ENCODE data around the gene UBA3. TPM values are rescaled to one million over a fixed set of nuclear protein-coding genes. Genes with fewer than 3 reads are reported as not detected.
A peak's percentile ranks its signal among the peaks of the same experiment; 100 is the strongest.

The UBA3 gene
- total RNA-seq, 1 experiment from 2014 or later = 40.5 TPM

DNA sequence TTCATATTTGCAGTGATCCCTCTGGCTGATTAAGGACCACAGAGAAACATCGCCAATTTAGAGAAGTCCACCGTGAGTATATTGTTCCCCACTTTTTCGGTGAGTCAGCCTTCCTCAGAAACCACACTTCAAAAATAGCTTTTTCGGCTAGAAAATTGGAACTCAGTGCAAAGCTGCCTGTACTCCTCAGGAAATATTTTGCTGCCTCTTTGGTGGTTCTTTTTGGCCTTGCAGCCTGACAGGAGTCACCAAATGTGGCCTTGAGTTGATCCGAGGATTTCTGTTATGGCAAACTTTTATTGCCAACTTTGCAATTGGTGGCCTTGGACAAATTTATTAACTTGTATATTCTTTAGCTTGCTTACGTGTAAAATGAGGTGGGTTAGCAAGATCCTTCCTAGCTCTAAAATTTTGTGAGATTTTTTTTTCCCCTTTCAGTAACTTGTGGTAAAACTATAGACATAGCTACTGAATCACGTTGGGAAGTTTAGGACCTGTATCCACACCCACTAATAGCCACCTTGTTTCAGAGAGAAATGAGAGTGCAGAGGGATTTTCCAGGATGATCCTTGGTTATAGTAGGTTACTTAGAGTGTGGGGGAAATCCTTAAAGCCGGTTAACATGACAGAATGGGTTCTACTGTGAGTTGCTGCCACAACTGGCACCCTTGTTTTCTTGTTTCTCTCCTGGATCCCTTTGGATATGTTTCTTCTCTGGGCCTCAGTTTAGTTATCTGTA is 14.5 kb upstream of the UBA3 start:
- Histone ChIP-seq H3K4me1 (ENCODE audit: insufficient read depth, low read length, poor library complexity, severe bottlenecking) (peaks cover 12% of the 10 kb centered on the region), H3K9me3 (ENCODE audit: low read depth, low read length, poor library complexity, severe bottlenecking) (no peaks in the 10 kb centered on the region), H3K36me3 (ENCODE audit: insufficient read depth, low read length, poor library complexity, severe bottlenecking) (no peaks in the 10 kb centered on the region), H3K27ac (ENCODE audit: low read depth, low read length, poor library complexity, severe bottlenecking) (no peak overlapping the region), H3K27me3 (replicated peaks; ENCODE audit: insufficient read depth, low read depth, low read length, poor library complexity) (no peaks in the 10 kb centered on the region), H3K4me3 (ENCODE audit: low read depth, low read length, poor library complexity, severe bottlenecking) (no peak overlapping the region)
- ChIA-PET POLR2A (ENCODE audit: low non-redundant PET) (no interaction called here), CTCF (no interaction called here)
- DNase-seq (ENCODE audit: low spot score) = no peak
- intact Hi-C loops (cut with micrococcal nuclease; ENCODE audit: unreplicated experiment) = no loop called here
- no TSS peak for BruUV-seq (replicated peaks)
- TF ChIP-seq EZH2 (IDR thresholded peaks at IDR 0.05; ENCODE audit: borderline replicate concordance, low read depth, low read length, poor library complexity, severe bottlenecking) (no peak), CTCF (conservative IDR thresholded peaks at IDR 0.05; ENCODE audit: low read depth, low read length) (no peak)

- TF ChIP-seq EZH2 (IDR thresholded peaks at IDR 0.05; ENCODE audit: borderline replicate concordance, low read depth, low read length, poor library complexity, severe bottlenecking) = no peak
- TF ChIP-seq CTCF (conservative IDR thresholded peaks at IDR 0.05; ENCODE audit: low read depth, low read length) = no peak
- Histone ChIP-seq H3K4me3 (ENCODE audit: low read depth, low read length, poor library complexity, severe bottlenecking) (no peak overlapping the region), H3K27me3 (replicated peaks; ENCODE audit: insufficient read depth, low read depth, low read length, poor library complexity) (no peaks in the 10 kb centered on the region), H3K27ac (ENCODE audit: low read depth, low read length, poor library complexity, severe bottlenecking) (peak overlapping the region; percentile 63), H3K4me1 (ENCODE audit: insufficient read depth, low read length, poor library complexity, severe bottlenecking) (peaks cover 12% of the 10 kb centered on the region), H3K36me3 (ENCODE audit: insufficient read depth, low read length, poor library complexity, severe bottlenecking) (no peaks in the 10 kb centered on the region), H3K9me3 (ENCODE audit: low read depth, low read length, poor library complexity, severe bottlenecking) (no peaks in the 10 kb centered on the region)
- POLR2A ChIA-PET (ENCODE audit: low non-redundant PET) = no interaction called here
- intact Hi-C loops (cut with micrococcal nuclease; ENCODE audit: unreplicated experiment) = no loop called here
- BruUV-seq (replicated peaks) = no TSS peak
- DNase-seq (ENCODE audit: low spot score) = peak; percentile 27
- CTCF ChIA-PET = no interaction called here
These were observed 11.9 kb upstream of the UBA3 start for GRCh38 chr3:69092030-69092516.

GRCh38 chr3:69091389-69092029 is 11.3 kb upstream of the UBA3 start:
- H3K4me3 ChIP-seq (ENCODE audit: low read depth, low read length, poor library complexity, severe bottlenecking) = no peak overlapping the region
- H3K4me1 ChIP-seq (ENCODE audit: insufficient read depth, low read length, poor library complexity, severe bottlenecking) = peaks cover 12% of the 10 kb centered on the region
- no peak for DNase-seq (ENCODE audit: low spot score)
- no peaks in the 10 kb centered on the region for H3K27me3 ChIP-seq (replicated peaks; ENCODE audit: insufficient read depth, low read depth, low read length, poor library complexity)
- no peaks in the 10 kb centered on the region for H3K36me3 ChIP-seq (ENCODE audit: insufficient read depth, low read length, poor library complexity, severe bottlenecking)
- no peaks in the 10 kb centered on the region for H3K9me3 ChIP-seq (ENCODE audit: low read depth, low read length, poor library complexity, severe bottlenecking)
- CTCF ChIA-PET = interaction anchor here (0.5 kb wide), 1 partner anchor 319 kb away, joined by 3 read pairs; no protein-coding TSS in a partner anchor
- TF ChIP-seq EZH2 (IDR thresholded peaks at IDR 0.05; ENCODE audit: borderline replicate concordance, low read depth, low read length, poor library complexity, severe bottlenecking) (no peak), CTCF (conservative IDR thresholded peaks at IDR 0.05; ENCODE audit: low read depth, low read length) (no peak)
- POLR2A ChIA-PET (ENCODE audit: low non-redundant PET) = interaction anchor here (0.6 kb wide), 1 partner anchor 910 kb away, joined by 10 read pairs; no protein-coding TSS in a partner anchor
- BruUV-seq (replicated peaks) = no TSS peak
- no peak overlapping the region for H3K27ac ChIP-seq (ENCODE audit: low read depth, low read length, poor library complexity, severe bottlenecking)
- intact Hi-C loops (cut with micrococcal nuclease; ENCODE audit: unreplicated experiment) = no loop called here

All from A673 (cell line).